ENCODE data around the gene CBLB. TPM values are rescaled to one million over a fixed set of nuclear protein-coding genes. Genes with fewer than 3 reads are reported as not detected.

Gene CBLB
- total and polyA plus RNA-seq, 2 experiments from 2014 or later, result 20.5 to 47.7 TPM

DNA sequence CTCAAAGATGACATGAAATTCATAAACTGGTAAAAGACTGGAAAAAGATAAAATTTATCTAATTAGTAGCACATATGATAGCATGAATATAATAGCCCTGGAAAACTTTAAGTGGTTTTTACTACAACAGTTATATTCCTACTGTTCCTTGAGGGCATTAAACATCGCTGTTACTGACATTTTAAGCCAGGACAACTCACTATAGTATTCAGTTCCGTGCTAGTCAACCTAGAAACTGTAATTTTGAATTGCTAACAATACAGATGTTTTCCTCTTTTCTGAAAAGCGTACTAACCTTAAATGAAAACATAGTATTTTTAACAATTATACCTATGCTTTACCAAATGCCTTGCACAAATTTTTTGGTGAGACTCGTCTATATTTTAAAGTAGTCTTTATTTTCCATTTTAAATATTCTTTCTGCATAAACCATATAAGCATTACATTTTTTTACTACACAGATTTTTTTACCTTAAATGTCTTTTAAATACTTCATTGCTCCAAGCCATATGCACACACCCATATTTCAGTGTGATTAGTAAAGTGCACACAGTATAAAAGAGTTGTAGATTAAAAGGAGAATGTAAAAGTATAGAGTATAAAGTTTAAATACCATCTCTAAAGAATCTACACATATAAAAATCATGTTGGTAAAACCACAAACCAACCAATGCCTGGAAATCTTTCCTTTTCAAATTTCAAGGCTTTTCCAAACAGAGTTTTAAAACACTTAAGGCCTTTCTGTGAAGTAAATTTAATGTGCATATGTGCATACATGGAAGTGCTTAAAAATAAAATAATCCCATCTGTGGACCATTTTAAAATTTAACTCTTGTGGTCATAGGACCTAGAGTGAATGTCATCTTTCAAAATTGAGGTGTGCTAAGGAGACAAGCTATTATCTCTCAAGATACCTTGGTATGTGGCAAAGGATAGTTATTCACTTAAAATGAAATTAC lies 20.1 kb upstream of the CBLB start (continued):
- TF ChIP-seq, protein P1, sequence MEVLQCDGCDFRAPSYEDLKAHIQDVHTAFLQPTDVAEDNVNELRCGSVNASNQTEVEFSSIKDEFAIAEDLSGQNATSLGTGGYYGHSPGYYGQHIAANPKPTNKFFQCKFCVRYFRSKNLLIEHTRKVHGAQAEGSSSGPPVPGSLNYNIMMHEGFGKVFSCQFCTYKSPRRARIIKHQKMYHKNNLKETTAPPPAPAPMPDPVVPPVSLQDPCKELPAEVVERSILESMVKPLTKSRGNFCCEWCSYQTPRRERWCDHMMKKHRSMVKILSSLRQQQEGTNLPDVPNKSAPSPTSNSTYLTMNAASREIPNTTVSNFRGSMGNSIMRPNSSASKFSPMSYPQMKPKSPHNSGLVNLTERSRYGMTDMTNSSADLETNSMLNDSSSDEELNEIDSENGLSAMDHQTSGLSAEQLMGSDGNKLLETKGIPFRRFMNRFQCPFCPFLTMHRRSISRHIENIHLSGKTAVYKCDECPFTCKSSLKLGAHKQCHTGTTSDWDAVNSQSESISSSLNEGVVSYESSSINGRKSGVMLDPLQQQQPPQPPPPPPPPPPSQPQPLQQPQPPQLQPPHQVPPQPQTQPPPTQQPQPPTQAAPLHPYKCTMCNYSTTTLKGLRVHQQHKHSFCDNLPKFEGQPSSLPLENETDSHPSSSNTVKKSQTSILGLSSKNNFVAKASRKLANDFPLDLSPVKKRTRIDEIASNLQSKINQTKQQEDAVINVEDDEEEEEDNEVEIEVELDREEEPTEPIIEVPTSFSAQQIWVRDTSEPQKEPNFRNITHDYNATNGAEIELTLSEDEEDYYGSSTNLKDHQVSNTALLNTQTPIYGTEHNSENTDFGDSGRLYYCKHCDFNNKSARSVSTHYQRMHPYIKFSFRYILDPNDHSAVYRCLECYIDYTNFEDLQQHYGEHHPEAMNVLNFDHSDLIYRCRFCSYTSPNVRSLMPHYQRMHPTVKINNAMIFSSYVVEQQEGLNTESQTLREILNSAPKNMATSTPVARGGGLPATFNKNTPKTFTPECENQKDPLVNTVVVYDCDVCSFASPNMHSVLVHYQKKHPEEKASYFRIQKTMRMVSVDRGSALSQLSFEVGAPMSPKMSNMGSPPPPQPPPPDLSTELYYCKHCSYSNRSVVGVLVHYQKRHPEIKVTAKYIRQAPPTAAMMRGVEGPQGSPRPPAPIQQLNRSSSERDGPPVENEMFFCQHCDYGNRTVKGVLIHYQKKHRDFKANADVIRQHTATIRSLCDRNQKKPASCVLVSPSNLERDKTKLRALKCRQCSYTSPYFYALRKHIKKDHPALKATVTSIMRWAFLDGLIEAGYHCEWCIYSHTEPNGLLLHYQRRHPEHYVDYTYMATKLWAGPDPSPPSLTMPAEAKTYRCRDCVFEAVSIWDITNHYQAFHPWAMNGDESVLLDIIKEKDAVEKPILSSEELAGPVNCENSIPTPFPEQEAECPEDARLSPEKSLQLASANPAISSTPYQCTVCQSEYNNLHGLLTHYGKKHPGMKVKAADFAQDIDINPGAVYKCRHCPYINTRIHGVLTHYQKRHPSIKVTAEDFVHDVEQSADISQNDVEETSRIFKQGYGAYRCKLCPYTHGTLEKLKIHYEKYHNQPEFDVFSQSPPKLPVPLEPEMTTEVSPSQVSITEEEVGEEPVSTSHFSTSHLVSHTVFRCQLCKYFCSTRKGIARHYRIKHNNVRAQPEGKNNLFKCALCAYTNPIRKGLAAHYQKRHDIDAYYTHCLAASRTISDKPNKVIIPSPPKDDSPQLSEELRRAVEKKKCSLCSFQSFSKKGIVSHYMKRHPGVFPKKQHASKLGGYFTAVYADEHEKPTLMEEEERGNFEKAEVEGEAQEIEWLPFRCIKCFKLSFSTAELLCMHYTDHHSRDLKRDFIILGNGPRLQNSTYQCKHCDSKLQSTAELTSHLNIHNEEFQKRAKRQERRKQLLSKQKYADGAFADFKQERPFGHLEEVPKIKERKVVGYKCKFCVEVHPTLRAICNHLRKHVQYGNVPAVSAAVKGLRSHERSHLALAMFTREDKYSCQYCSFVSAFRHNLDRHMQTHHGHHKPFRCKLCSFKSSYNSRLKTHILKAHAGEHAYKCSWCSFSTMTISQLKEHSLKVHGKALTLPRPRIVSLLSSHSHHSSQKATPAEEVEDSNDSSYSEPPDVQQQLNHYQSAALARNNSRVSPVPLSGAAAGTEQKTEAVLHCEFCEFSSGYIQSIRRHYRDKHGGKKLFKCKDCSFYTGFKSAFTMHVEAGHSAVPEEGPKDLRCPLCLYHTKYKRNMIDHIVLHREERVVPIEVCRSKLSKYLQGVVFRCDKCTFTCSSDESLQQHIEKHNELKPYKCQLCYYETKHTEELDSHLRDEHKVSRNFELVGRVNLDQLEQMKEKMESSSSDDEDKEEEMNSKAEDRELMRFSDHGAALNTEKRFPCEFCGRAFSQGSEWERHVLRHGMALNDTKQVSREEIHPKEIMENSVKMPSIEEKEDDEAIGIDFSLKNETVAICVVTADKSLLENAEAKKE (CRISPR knock-in tag; IDR thresholded peaks at IDR 0.05), result no peak
- no peak for TF ChIP-seq EZH2 (IDR thresholded peaks at IDR 0.05; ENCODE audit: low read depth, unreplicated experiment)
- no peak for TF ChIP-seq CREB1 (CRISPR knock-in tag; IDR thresholded peaks at IDR 0.05; ENCODE audit: low read depth)
- no peak for TF ChIP-seq POLR2AphosphoS5 (IDR thresholded peaks at IDR 0.05; ENCODE audit: low read depth)
- no peak for TF ChIP-seq NANOG (IDR thresholded peaks at IDR 0.05; ENCODE audit: borderline replicate concordance)
- no peak for TF ChIP-seq EZH2phosphoT487 (IDR thresholded peaks at IDR 0.05; ENCODE audit: unreplicated experiment)
- TF ChIP-seq, protein P2, sequence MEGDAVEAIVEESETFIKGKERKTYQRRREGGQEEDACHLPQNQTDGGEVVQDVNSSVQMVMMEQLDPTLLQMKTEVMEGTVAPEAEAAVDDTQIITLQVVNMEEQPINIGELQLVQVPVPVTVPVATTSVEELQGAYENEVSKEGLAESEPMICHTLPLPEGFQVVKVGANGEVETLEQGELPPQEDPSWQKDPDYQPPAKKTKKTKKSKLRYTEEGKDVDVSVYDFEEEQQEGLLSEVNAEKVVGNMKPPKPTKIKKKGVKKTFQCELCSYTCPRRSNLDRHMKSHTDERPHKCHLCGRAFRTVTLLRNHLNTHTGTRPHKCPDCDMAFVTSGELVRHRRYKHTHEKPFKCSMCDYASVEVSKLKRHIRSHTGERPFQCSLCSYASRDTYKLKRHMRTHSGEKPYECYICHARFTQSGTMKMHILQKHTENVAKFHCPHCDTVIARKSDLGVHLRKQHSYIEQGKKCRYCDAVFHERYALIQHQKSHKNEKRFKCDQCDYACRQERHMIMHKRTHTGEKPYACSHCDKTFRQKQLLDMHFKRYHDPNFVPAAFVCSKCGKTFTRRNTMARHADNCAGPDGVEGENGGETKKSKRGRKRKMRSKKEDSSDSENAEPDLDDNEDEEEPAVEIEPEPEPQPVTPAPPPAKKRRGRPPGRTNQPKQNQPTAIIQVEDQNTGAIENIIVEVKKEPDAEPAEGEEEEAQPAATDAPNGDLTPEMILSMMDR (conservative IDR thresholded peaks at IDR 0.05; ENCODE audit: low read depth in 2 of 2), result no peak
- TF ChIP-seq, protein P3, sequence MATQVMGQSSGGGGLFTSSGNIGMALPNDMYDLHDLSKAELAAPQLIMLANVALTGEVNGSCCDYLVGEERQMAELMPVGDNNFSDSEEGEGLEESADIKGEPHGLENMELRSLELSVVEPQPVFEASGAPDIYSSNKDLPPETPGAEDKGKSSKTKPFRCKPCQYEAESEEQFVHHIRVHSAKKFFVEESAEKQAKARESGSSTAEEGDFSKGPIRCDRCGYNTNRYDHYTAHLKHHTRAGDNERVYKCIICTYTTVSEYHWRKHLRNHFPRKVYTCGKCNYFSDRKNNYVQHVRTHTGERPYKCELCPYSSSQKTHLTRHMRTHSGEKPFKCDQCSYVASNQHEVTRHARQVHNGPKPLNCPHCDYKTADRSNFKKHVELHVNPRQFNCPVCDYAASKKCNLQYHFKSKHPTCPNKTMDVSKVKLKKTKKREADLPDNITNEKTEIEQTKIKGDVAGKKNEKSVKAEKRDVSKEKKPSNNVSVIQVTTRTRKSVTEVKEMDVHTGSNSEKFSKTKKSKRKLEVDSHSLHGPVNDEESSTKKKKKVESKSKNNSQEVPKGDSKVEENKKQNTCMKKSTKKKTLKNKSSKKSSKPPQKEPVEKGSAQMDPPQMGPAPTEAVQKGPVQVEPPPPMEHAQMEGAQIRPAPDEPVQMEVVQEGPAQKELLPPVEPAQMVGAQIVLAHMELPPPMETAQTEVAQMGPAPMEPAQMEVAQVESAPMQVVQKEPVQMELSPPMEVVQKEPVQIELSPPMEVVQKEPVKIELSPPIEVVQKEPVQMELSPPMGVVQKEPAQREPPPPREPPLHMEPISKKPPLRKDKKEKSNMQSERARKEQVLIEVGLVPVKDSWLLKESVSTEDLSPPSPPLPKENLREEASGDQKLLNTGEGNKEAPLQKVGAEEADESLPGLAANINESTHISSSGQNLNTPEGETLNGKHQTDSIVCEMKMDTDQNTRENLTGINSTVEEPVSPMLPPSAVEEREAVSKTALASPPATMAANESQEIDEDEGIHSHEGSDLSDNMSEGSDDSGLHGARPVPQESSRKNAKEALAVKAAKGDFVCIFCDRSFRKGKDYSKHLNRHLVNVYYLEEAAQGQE (IDR thresholded peaks at IDR 0.05; ENCODE audit: unreplicated experiment), result no peak
- no peak for TF ChIP-seq JUNB (IDR thresholded peaks at IDR 0.05; ENCODE audit: unreplicated experiment)

All from GM23338 (cell line).